H1 (cell line): ENCODE results near the gene IFT20. TPM values are rescaled to one million over a fixed set of nuclear protein-coding genes. Genes with fewer than 3 reads are reported as not detected.

Experiments used
- CTCF ChIA-PET: fragments of 300-600 bp; sonication (Branson Sonifier 250); formaldehyde crosslinking; loops from one replicate; lab custom pipeline; 2021; ENCODE audit not compliant: partially characterized antibody; lab: Charles Lee
- POLR2A ChIA-PET: fragments of 300-600 bp; sonication (Branson Sonifier 250); formaldehyde crosslinking; loops from one replicate; lab custom pipeline; 2021; ENCODE audit warnings: inconsistent platforms; ENCODE audit not compliant: partially characterized antibody; lab: Charles Lee
- DNase-seq, 2 experiments: peaks; one replicate each; pipeline versions ENCODE4 v3.0.0 to v3.0.0-alpha.2; 2010 to 2022; ENCODE audit warnings: low spot score in 2 of 2, low read depth in 1 of 2, mixed read lengths in 1 of 2
- FAIRE-seq: peaks from 2 replicates; lab custom pipeline; 2011; peaks lifted over from hg19 to GRCh38; lab: Jason Lieb, UNC
- H2AFZ ChIP-seq: 2 replicates; pipeline ENCODE4 v1.8.1; 2012; ENCODE audit warnings: low read length, inconsistent platforms
- H2AK5ac ChIP-seq: 2 replicates; pipeline ENCODE4 v1.6.1; 2013; ENCODE audit warnings: low read depth, low read length
- H2BK120ac ChIP-seq: replicated peaks from 2 replicates; pipeline ENCODE3; 2013; ENCODE audit warnings: low read depth, low read length, inconsistent platforms
- H2BK12ac ChIP-seq: 2 replicates; pipeline ENCODE4 v1.6.1; 2013; ENCODE audit warnings: low read depth, low read length
- H2BK15ac ChIP-seq: 2 replicates; pipeline ENCODE4 v1.6.1; 2013; ENCODE audit warnings: low read length
- H2BK20ac ChIP-seq: 2 replicates; pipeline ENCODE4 v1.6.1; 2013; ENCODE audit warnings: low read length
- H2BK5ac ChIP-seq: 2 replicates; pipeline ENCODE4 v1.6.1; 2013; ENCODE audit warnings: low read depth, low read length
- H3K14ac ChIP-seq: 2 replicates; pipeline ENCODE4 v1.6.1; 2013; ENCODE audit warnings: inconsistent platforms; ENCODE audit not compliant: insufficient read length
- H3K18ac ChIP-seq: 2 replicates; pipeline ENCODE4 v1.6.1; 2013; ENCODE audit warnings: low read length; ENCODE audit errors: extremely low read depth
- H3K23ac ChIP-seq: 2 replicates; pipeline ENCODE4 v1.6.1; 2013; ENCODE audit warnings: inconsistent platforms; ENCODE audit not compliant: insufficient read length
- H3K23me2 ChIP-seq: 2 replicates; pipeline ENCODE4 v1.6.1; 2013; ENCODE audit warnings: low read depth, low read length
- H3K27ac ChIP-seq: 2 replicates; pipeline ENCODE4 v1.6.1; 2011; ENCODE audit warnings: low read depth, low read length, inconsistent platforms
- H3K27me3 ChIP-seq, 4 experiments: replicated peaks in 1 of 4; 1 replicate in 1 of 4; 2 replicates in 3 of 4; pipeline versions ENCODE4 v1.6.1 to v1.8.1; 2011 to 2013; ENCODE audit warnings: low read length in 3 of 4, mild to moderate bottlenecking in 3 of 4, inconsistent platforms in 2 of 4, mixed read lengths in 2 of 4, moderate library complexity in 1 of 4; ENCODE audit not compliant: control insufficient read depth in 3 of 4, insufficient read depth in 3 of 4; ENCODE audit errors: extremely low read depth in 1 of 4
- H3K36me3 ChIP-seq, 4 experiments: 2 replicates each; pipeline versions ENCODE4 v1.6.1 to v1.8.1; 2011 to 2013; ENCODE audit warnings: mild to moderate bottlenecking in 4 of 4, low read length in 3 of 4, moderate library complexity in 2 of 4, control low read depth in 1 of 4, inconsistent platforms in 1 of 4; ENCODE audit not compliant: insufficient read depth in 4 of 4, control insufficient read depth in 2 of 4
- H3K4ac ChIP-seq: replicated peaks from 2 replicates; pipeline ENCODE3; 2013; ENCODE audit warnings: low read length, low read depth, mixed read lengths, inconsistent platforms; ENCODE audit not compliant: insufficient read length
- H3K4me1 ChIP-seq, 4 experiments: replicated peaks in 1 of 4; 1 replicate in 1 of 4; 2 replicates in 3 of 4; pipeline versions ENCODE4 v1.6.1 to v1.8.1; 2011 to 2013; ENCODE audit warnings: low read length in 3 of 4, inconsistent platforms in 2 of 4, mixed read lengths in 1 of 4; ENCODE audit not compliant: insufficient read depth in 4 of 4, control insufficient read depth in 3 of 4
- H3K4me2 ChIP-seq, 2 experiments: 2 replicates each; pipeline versions ENCODE4 v1.6.1 to v1.8.1; 2011 to 2013; ENCODE audit warnings: low read depth in 2 of 2, low read length in 2 of 2, control low read depth in 1 of 2, inconsistent platforms in 1 of 2, mild to moderate bottlenecking in 1 of 2; ENCODE audit not compliant: insufficient read depth in 1 of 2
- H3K4me3 ChIP-seq, 4 experiments: fragments of 200-600, 300-600 bp in 1 of 4; sonication (generic), shearing (Covaris generic), sonication (Bioruptor Twin) in 1 of 4; 2 replicates each; pipeline versions ENCODE4 v1.5.1 to v1.8.1; 2011 to 2016; ENCODE audit warnings: low read length in 4 of 4, low read depth in 3 of 4, control low read depth in 2 of 4, inconsistent platforms in 2 of 4, mild to moderate bottlenecking in 2 of 4, mixed read lengths in 1 of 4, moderate library complexity in 1 of 4; ENCODE audit not compliant: insufficient read depth in 2 of 4; ENCODE audit errors: extremely low read depth in 1 of 4
- H3K56ac ChIP-seq: replicated peaks from 2 replicates; pipeline ENCODE3; 2013; ENCODE audit warnings: low read depth, mild to moderate bottlenecking, mixed read lengths, low read length, inconsistent platforms; ENCODE audit not compliant: insufficient read length
- H3K79me1 ChIP-seq: 2 replicates; pipeline ENCODE4 v1.6.1; 2013; ENCODE audit warnings: low read depth, low read length, control low read depth
- H3K79me2 ChIP-seq, 2 experiments: 2 replicates each; pipeline versions ENCODE4 v1.6.1 to v1.8.1; 2012 to 2013; ENCODE audit warnings: low read length in 2 of 2, mild to moderate bottlenecking in 2 of 2, inconsistent platforms in 1 of 2; ENCODE audit not compliant: insufficient read depth in 2 of 2, control insufficient read depth in 1 of 2
- H3K9ac ChIP-seq, 4 experiments: replicated peaks in 1 of 4; 1 replicate in 1 of 4; 2 replicates in 3 of 4; pipeline versions ENCODE4 v1.6.1 to v1.8.1; 2011 to 2013; ENCODE audit warnings: low read depth in 3 of 4, low read length in 3 of 4, control low read depth in 2 of 4, mild to moderate bottlenecking in 2 of 4, moderate library complexity in 2 of 4, inconsistent platforms in 1 of 4; ENCODE audit errors: extremely low read depth in 1 of 4
- H3K9me3 ChIP-seq, 2 experiments: 2 replicates each; pipeline versions ENCODE4 v1.6.1 to v1.8.1; 2012 to 2013; ENCODE audit warnings: mild to moderate bottlenecking in 2 of 2, moderate library complexity in 2 of 2, control low read depth in 1 of 2, inconsistent platforms in 1 of 2, low read depth in 1 of 2, low read length in 1 of 2, mixed read lengths in 1 of 2; ENCODE audit not compliant: insufficient read depth in 2 of 2
- H4K20me1 ChIP-seq, 2 experiments: replicated peaks in 1 of 2; 2 replicates each; pipeline versions ENCODE3 to v1.8.1; 2011 to 2013; ENCODE audit warnings: inconsistent platforms in 2 of 2, low read length in 2 of 2, mild to moderate bottlenecking in 1 of 2; ENCODE audit not compliant: insufficient read depth in 2 of 2, control insufficient read depth in 1 of 2
- H4K5ac ChIP-seq: 2 replicates; pipeline ENCODE4 v1.6.1; 2013; ENCODE audit warnings: low read length, low read depth, mixed read lengths, inconsistent platforms; ENCODE audit not compliant: insufficient read length
- H4K8ac ChIP-seq: 2 replicates; pipeline ENCODE4 v1.8.0; 2013; ENCODE audit warnings: mild to moderate bottlenecking, moderate library complexity, low read length, inconsistent platforms; ENCODE audit not compliant: insufficient read depth; ENCODE audit errors: extremely low read depth
- H4K91ac ChIP-seq: replicated peaks from 2 replicates; pipeline ENCODE3; 2013; ENCODE audit warnings: low read length, mixed read lengths, inconsistent platforms; ENCODE audit not compliant: insufficient read length
- ATF3 ChIP-seq: IDR thresholded peaks from 2 replicates; pipeline ENCODE4 v1.6.1; 2011; ENCODE audit warnings: low read depth, mild to moderate bottlenecking, low read length; ENCODE audit not compliant: insufficient read depth
- BACH1 ChIP-seq: IDR thresholded peaks from 2 replicates; pipeline ENCODE4 v1.6.1; 2012; ENCODE audit warnings: low read length, improper control_type of control experiment
- CBX5 ChIP-seq: fragments of 300-800, 300-1000 bp; sonication (generic); IDR thresholded peaks from 2 replicates; pipeline ENCODE4 v1.7.1; 2016; ENCODE audit warnings: antibody characterized with exemption, low read length, low read depth
- CTBP2 ChIP-seq: IDR thresholded peaks from 2 replicates; pipeline ENCODE4 v1.7.0; 2011; ENCODE audit warnings: borderline replicate concordance, mild to moderate bottlenecking, moderate library complexity, mixed read lengths, low read length; ENCODE audit not compliant: insufficient read depth, insufficient read length
- GTF2F1 ChIP-seq: IDR thresholded peaks from 2 replicates; pipeline ENCODE4 v1.6.1; 2012; ENCODE audit warnings: low read depth, low read length, improper control_type of control experiment, borderline replicate concordance
- NRF1 ChIP-seq: IDR thresholded peaks from 2 replicates; pipeline ENCODE4 v1.6.1; 2011; ENCODE audit warnings: mild to moderate bottlenecking, low read depth, low read length, improper control_type of control experiment
- PHF8 ChIP-seq: fragments of 200-600 bp; sonication (generic); conservative IDR thresholded peaks from 2 replicates; pipeline ENCODE4 v1.7.1; 2012; ENCODE audit warnings: low read depth, mild to moderate bottlenecking, inconsistent platforms, low read length, moderate library complexity
- RXRA ChIP-seq: IDR thresholded peaks from 2 replicates; pipeline ENCODE4 v1.6.1; 2011; ENCODE audit warnings: low read depth, mild to moderate bottlenecking, low read length, moderate library complexity; ENCODE audit not compliant: insufficient read depth
- SIRT6 ChIP-seq: IDR thresholded peaks from one replicate; pipeline ENCODE4 v1.7.1; 2012; ENCODE audit warnings: low read length, inconsistent platforms
- SRF ChIP-seq: IDR thresholded peaks from 2 replicates; pipeline ENCODE4 v1.6.1; 2011; ENCODE audit warnings: mild to moderate bottlenecking, low read depth, low read length, moderate library complexity
- WGBS, 2 experiments: shearing (Covaris generic) in 1 of 2; methylation state at CpG; one replicate each; pipeline versions ENCODE4 v1.1.6 to v1.1.7; 2013 to 2015; ENCODE audit warnings: low lambda C conversion rate in 2 of 2, mixed read lengths in 2 of 2, inconsistent platforms in 1 of 2, low coverage in 1 of 2, missing lambda C conversion rate in 1 of 2; ENCODE audit not compliant: insufficient replicate concordance in 2 of 2, insufficient coverage in 1 of 2, insufficient read length in 1 of 2; ENCODE audit errors: extremely low coverage in 1 of 2, missing lambda C conversion rate in 1 of 2; 5-methylcytosine and 5-hydroxymethylcytosine counted together
- polyA plus RNA-seq, 7 experiments: library from polyadenylated mRNA; depleted of rRNA in 3 of 7; stranded (reverse) in 5 of 7; unstranded in 2 of 7; fragments of >200 nt in 5 of 7; fragments of 200-250 nt in 2 of 7; gene quantifications; 1 replicate in 5 of 7; 2 replicates in 1 of 7; 4 replicates in 1 of 7; pipeline versions ENCODE4 v1.2.1 to v1.2.3, GENCODE V29; 2011 to 2013; ENCODE audit warnings: missing spikeins in 2 of 7, mixed read lengths in 2 of 7
- total RNA-seq: library from RNA; stranded (reverse); fragmentation: NEBNext Ultra II Directional; extraction: Animal tissue kit (Norgen Biotek cat#: 25700); gene quantifications from 2 replicates; pipeline ENCODE4 v1.2.1, GENCODE V29; 2021

IFT20 gene
- total and polyA plus RNA-seq, 2 of the 8 experiments (the other 6 are each of a cell fraction or from before 2014, with no cell fraction given) = 9.0 to 21.0 TPM

- Histone ChIP-seq H2BK12ac (no peak overlapping the region), H2BK15ac (no peak overlapping the region), H3K4ac (no peak overlapping the region), H3K27me3 (peaks cover 33 to 55% (median 48%) of the 10 kb centered on the region in 4 experiments), H3K4me2 (no peak overlapping the region; a peak in 1 of 4 replicates), H3K18ac (no peak overlapping the region), H3K4me3 (no peak overlapping the region), H3K9me3 (no peaks in the 10 kb centered on the region), H2AK5ac (no peak overlapping the region), H3K4me1 (peaks cover 0 to 13% (median 6%) of the 10 kb centered on the region in 4 experiments; a peak in 4 of 7 replicates), H3K36me3 (no peaks in the 10 kb centered on the region), H2BK5ac (no peak overlapping the region), H2BK120ac (no peak overlapping the region), H4K91ac (no peak overlapping the region), H3K56ac (no peak overlapping the region), H3K23me2 (peaks cover 14% of the 10 kb centered on the region), H3K27ac (no peak overlapping the region), H4K20me1 (peaks cover 2 to 9% of the 10 kb centered on the region in 2 experiments), H3K23ac (no peak overlapping the region), H2BK20ac (0 out of 2 replicates have a peak overlapping the region, but pooled peaks have one; percentile 21), H3K9ac (no peak overlapping the region), H4K5ac (no peak overlapping the region), H3K79me2 (no peaks in the 10 kb centered on the region), H4K8ac (no peak overlapping the region), H3K79me1 (no peaks in the 10 kb centered on the region; the same call in 1 of the 2 replicates), H3K14ac (no peak overlapping the region), H2AFZ (no peak overlapping the region)
- 85% methylated on average over 10 of the region's 10 CpGs; no CpG with 5 or more reads in 1 of the 2 experiments for WGBS, 2 experiments
- FAIRE-seq (no peak), DNase-seq (no peak)
- ChIA-PET POLR2A (interaction anchor here (0.6 to 12.7 kb wide), 4 partner anchors 8 to 23 kb away, joined by 3 to 135 read pairs (median 6); partner anchors contain the start of genes POLDIP2, SARM1 and SLC46A1), CTCF (interaction anchor here (0.9 to 14.7 kb wide), 11 partner anchors 8 to 169 kb away, joined by 3 to 142 read pairs (median 4); partner anchors contain the start of gene SARM1)
- TF ChIP-seq GTF2F1 (no peak), NRF1 (no peak), SIRT6 (no peak), ATF3 (no peak), CTBP2 (no peak), BACH1 (no peak), CBX5 (no peak), RXRA (no peak), SRF (no peak), PHF8 (no peak)
Measured at GRCh38 chr17:28379814-28380801, 44.8 kb upstream of the IFT20 start.
